ENCODE results near the gene C2CD4C.
"Not testable (repeated sequence)": the region's sequence is repeated elsewhere in the genome, so short reads cannot be mapped to it uniquely, and the experiment has no call there.

Gene C2CD4C

GRCh38 chr19:362683-363082 is 46.3 kb downstream of the C2CD4C start:
- Histone ChIP-seq H3K9me3 (ENCODE audit: control insufficient read depth, insufficient read depth, low read length) (peaks cover 6% of the 10 kb centered on the region; the same call in 1 of the 2 replicates), H3K4me1 (ENCODE audit: control insufficient read depth, low read length) (no peaks in the 10 kb centered on the region), H3K36me3 (ENCODE audit: control insufficient read depth, low read length) (no peaks in the 10 kb centered on the region), H4K20me1 (ENCODE audit: control insufficient read depth, insufficient read depth, low read depth, low read length) (no peaks in the 10 kb centered on the region), H3K27me3 (ENCODE audit: control insufficient read depth, low read length) (no peaks in the 10 kb centered on the region), H3K9me2 (replicated peaks; ENCODE audit: control insufficient read depth, low read length) (no peaks in the 10 kb centered on the region), H3K79me2 (ENCODE audit: control insufficient read depth, low read length) (no peaks in the 10 kb centered on the region), H3K4me3 (ENCODE audit: low read length) (no peak overlapping the region), H3F3A (ENCODE audit: control insufficient read depth, insufficient read depth) (no peaks in the 10 kb centered on the region), H3K27ac (ENCODE audit: low read depth, low read length) (no peak overlapping the region), H3K4me2 (ENCODE audit: low read length) (no peak overlapping the region)
- TF ChIP-seq CTCF (IDR thresholded peaks at IDR 0.05; ENCODE audit: low read depth, low read length, poor library complexity, severe bottlenecking) (no peak), EZH2phosphoT487 (IDR thresholded peaks at IDR 0.05; ENCODE audit: borderline replicate concordance, low read length) (no peak)

GRCh38 chr19:362154-362553 is 46.8 kb downstream of the C2CD4C start:
- Histone ChIP-seq H3K79me2 (ENCODE audit: control insufficient read depth, low read length) (no peaks in the 10 kb centered on the region), H3K4me3 (ENCODE audit: low read length) (no peak overlapping the region), H3K36me3 (ENCODE audit: control insufficient read depth, low read length) (no peaks in the 10 kb centered on the region), H3K4me2 (ENCODE audit: low read length) (no peak overlapping the region), H3K9me2 (replicated peaks; ENCODE audit: control insufficient read depth, low read length) (no peaks in the 10 kb centered on the region), H3K4me1 (ENCODE audit: control insufficient read depth, low read length) (no peaks in the 10 kb centered on the region), H3F3A (ENCODE audit: control insufficient read depth, insufficient read depth) (no peaks in the 10 kb centered on the region), H3K9me3 (ENCODE audit: control insufficient read depth, insufficient read depth, low read length) (peaks cover 6% of the 10 kb centered on the region; the same call in 1 of the 2 replicates), H4K20me1 (ENCODE audit: control insufficient read depth, insufficient read depth, low read depth, low read length) (no peaks in the 10 kb centered on the region), H3K27ac (ENCODE audit: low read depth, low read length) (no peak overlapping the region), H3K27me3 (ENCODE audit: control insufficient read depth, low read length) (no peaks in the 10 kb centered on the region)
- TF ChIP-seq EZH2phosphoT487 (IDR thresholded peaks at IDR 0.05; ENCODE audit: borderline replicate concordance, low read length) = no peak

- Histone ChIP-seq H3K27ac (ENCODE audit: low read depth, low read length) (no peak overlapping the region), H3K36me3 (ENCODE audit: control insufficient read depth, low read length) (no peaks in the 10 kb centered on the region), H3K79me2 (ENCODE audit: control insufficient read depth, low read length) (no peaks in the 10 kb centered on the region), H3K4me1 (ENCODE audit: control insufficient read depth, low read length) (no peaks in the 10 kb centered on the region), H3K9me2 (replicated peaks; ENCODE audit: control insufficient read depth, low read length) (no peaks in the 10 kb centered on the region), H3K9me3 (ENCODE audit: control insufficient read depth, insufficient read depth, low read length) (peaks cover 6% of the 10 kb centered on the region), H3K4me2 (ENCODE audit: low read length) (no peak overlapping the region), H3K4me3 (ENCODE audit: low read length) (no peak overlapping the region), H4K20me1 (ENCODE audit: control insufficient read depth, insufficient read depth, low read depth, low read length) (no peaks in the 10 kb centered on the region), H3F3A (ENCODE audit: control insufficient read depth, insufficient read depth) (no peaks in the 10 kb centered on the region), H3K27me3 (ENCODE audit: control insufficient read depth, low read length) (no peaks in the 10 kb centered on the region)
- TF ChIP-seq CTCF (IDR thresholded peaks at IDR 0.05; ENCODE audit: low read depth, low read length, poor library complexity, severe bottlenecking) = no peak
- TF ChIP-seq EZH2phosphoT487 (IDR thresholded peaks at IDR 0.05; ENCODE audit: borderline replicate concordance, low read length) = no peak
These were observed 49.4 kb downstream of the C2CD4C start for GRCh38 chr19:359653-359925.

GRCh38 chr19:355536-355935 is 53.4 kb downstream of the C2CD4C start:
- not testable (repeated sequence) for H3K4me1 ChIP-seq (ENCODE audit: control insufficient read depth, low read length); H3K79me2 ChIP-seq (ENCODE audit: control insufficient read depth, low read length); H4K20me1 ChIP-seq (ENCODE audit: control insufficient read depth, insufficient read depth, low read depth, low read length); H3K27me3 ChIP-seq (ENCODE audit: control insufficient read depth, low read length); H3K9me2 ChIP-seq (replicated peaks; ENCODE audit: control insufficient read depth, low read length); H3K36me3 ChIP-seq (ENCODE audit: control insufficient read depth, low read length); H3K4me3 ChIP-seq (ENCODE audit: low read length); H3K9me3 ChIP-seq (ENCODE audit: control insufficient read depth, insufficient read depth, low read length); H3F3A ChIP-seq (ENCODE audit: control insufficient read depth, insufficient read depth); H3K27ac ChIP-seq (ENCODE audit: low read depth, low read length); H3K4me2 ChIP-seq (ENCODE audit: low read length)
